A673 (cell line): ENCODE data around the gene ZFP30. TPM values are rescaled to one million over a fixed set of nuclear protein-coding genes. Genes with fewer than 3 reads are reported as not detected.
A peak's percentile ranks its signal among the peaks of the same experiment; 100 is the strongest.

ENCODE experiments used
- BruUV-seq: library from RNA; stranded (reverse); fragments of 400-500 nt; replicated peaks from 2 replicates; lab custom pipeline; 2021; lab: Mats Ljungman, UMichigan
- CTCF ChIA-PET: fragments of 300-600 bp; sonication (Branson Sonifier 250); formaldehyde crosslinking; loops from one replicate; lab custom pipeline; 2022; ENCODE audit warnings: antibody characterized with exemption; lab: Charles Lee
- POLR2A ChIA-PET: fragments of 300-600 bp; sonication (Branson Sonifier 250); formaldehyde crosslinking; loops from one replicate; lab custom pipeline; 2022; ENCODE audit warnings: antibody characterized with exemption; ENCODE audit not compliant: low non-redundant PET; lab: Charles Lee
- DNase-seq: peaks from one replicate; pipeline ENCODE4 v3.0.0-alpha.2; 2015; ENCODE audit warnings: low spot score
- H3K27ac ChIP-seq: fragments of 200-600 bp; sonication (generic); 2 replicates; pipeline ENCODE4 v1.5.1; 2016; ENCODE audit warnings: mixed run types, low read depth, mild to moderate bottlenecking, mixed read lengths, antibody characterized with exemption, low read length; ENCODE audit not compliant: poor library complexity, severe bottlenecking
- H3K27me3 ChIP-seq: fragments of 200-600 bp; sonication (generic); replicated peaks from 2 replicates; pipeline ENCODE4 v1.6.1; 2017; ENCODE audit warnings: mixed run types, low read depth, mild to moderate bottlenecking, mixed read lengths, antibody characterized with exemption, low read length; ENCODE audit not compliant: insufficient read depth, poor library complexity
- H3K36me3 ChIP-seq: fragments of 200-600 bp; sonication (generic); 2 replicates; pipeline ENCODE4 v1.6.1; 2016; ENCODE audit warnings: mixed run types, mild to moderate bottlenecking, mixed read lengths, antibody characterized with exemption, low read length; ENCODE audit not compliant: insufficient read depth, poor library complexity, severe bottlenecking
- H3K4me1 ChIP-seq: fragments of 200-600 bp; sonication (generic); 2 replicates; pipeline ENCODE4 v1.6.1; 2017; ENCODE audit warnings: mixed run types, mild to moderate bottlenecking, mixed read lengths, antibody characterized with exemption, low read length; ENCODE audit not compliant: insufficient read depth, poor library complexity, severe bottlenecking
- H3K4me3 ChIP-seq: fragments of 200-600 bp; sonication (generic); 2 replicates; pipeline ENCODE4 v1.5.1; 2016; ENCODE audit warnings: low read depth, mixed run types, mild to moderate bottlenecking, mixed read lengths, low read length; ENCODE audit not compliant: poor library complexity, severe bottlenecking
- H3K9me3 ChIP-seq: fragments of 200-600 bp; sonication (generic); 2 replicates; pipeline ENCODE4 v1.6.1; 2016; ENCODE audit warnings: mixed run types, low read depth, mild to moderate bottlenecking, mixed read lengths, antibody characterized with exemption, low read length; ENCODE audit not compliant: poor library complexity, severe bottlenecking
- EZH2 ChIP-seq: fragments of 200-600 bp; sonication (generic); IDR thresholded peaks from 2 replicates; pipeline ENCODE4 v1.6.1; 2017; ENCODE audit warnings: borderline replicate concordance, low read depth, mild to moderate bottlenecking, mixed read lengths, antibody characterized with exemption, low read length; ENCODE audit not compliant: poor library complexity, severe bottlenecking
- intact Hi-C: fragments of 100-400 bp; cut with micrococcal nuclease; formaldehyde crosslinking; loops from one replicate; pipeline ENCODE4 v1.10.0; 2022; ENCODE audit not compliant: unreplicated experiment
- total RNA-seq: library from RNA; stranded (reverse); gene quantifications from 2 replicates; pipeline ENCODE4 v1.2.3, GENCODE V29; 2021
- TF ChIP-seq, protein P1 (sequence below): fragments of 300-800, 200-600 bp; sonication (generic); conservative IDR thresholded peaks from 2 replicates; pipeline ENCODE4 v1.5.1; 2017; ENCODE audit warnings: low read depth, mild to moderate bottlenecking, antibody characterized with exemption, low read length, moderate library complexity, mixed read lengths

The ZFP30 gene
- total RNA-seq, 1 experiment from 2014 or later = 15.2 TPM

DNA sequence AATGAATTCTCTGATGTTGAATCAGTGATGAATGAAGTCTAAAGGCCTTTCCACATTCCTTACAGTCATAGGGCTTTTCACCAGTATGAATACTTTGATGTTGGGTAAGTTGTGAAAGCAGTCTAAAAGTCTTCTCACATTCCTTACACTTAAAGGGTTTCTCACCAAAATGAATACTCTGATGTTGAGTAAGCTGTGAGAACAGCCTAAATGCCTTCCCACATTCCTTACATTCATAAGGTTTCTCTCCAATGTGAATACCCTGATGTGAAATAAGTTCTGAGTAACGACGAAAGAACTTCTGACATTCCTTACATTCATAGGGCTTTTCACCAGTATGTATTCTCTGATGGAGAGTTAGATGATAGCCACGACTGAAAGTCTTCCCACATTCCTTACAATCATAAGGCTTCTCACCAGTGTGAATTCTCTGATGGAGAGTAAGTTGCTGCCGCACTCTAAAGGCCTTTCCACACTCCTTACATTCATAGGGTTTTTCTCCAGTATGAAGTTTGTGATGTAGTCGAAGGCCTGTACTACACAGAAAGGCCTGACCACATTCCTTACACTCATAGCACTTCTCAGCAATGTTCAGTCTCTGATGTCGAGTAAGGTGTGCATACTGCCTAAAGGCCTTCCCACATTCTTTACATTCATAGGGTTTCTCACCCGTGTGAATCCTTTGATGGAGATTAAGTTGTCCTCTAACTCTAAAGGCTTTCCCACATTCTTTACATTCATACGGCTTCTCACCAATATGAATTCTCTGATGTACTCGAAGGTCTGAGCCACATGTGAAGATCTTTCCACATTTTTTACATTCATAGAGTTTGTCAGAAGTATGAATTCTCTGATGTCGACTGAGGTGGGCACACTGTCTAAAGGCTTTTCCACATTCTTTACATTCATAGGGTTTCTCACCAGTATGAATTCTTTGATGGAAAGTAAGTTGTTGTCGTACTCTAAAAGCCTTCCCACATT is 19.9 kb downstream of the ZFP30 start:
- no peak for TF ChIP-seq EZH2
- TF ChIP-seq, protein P1, sequence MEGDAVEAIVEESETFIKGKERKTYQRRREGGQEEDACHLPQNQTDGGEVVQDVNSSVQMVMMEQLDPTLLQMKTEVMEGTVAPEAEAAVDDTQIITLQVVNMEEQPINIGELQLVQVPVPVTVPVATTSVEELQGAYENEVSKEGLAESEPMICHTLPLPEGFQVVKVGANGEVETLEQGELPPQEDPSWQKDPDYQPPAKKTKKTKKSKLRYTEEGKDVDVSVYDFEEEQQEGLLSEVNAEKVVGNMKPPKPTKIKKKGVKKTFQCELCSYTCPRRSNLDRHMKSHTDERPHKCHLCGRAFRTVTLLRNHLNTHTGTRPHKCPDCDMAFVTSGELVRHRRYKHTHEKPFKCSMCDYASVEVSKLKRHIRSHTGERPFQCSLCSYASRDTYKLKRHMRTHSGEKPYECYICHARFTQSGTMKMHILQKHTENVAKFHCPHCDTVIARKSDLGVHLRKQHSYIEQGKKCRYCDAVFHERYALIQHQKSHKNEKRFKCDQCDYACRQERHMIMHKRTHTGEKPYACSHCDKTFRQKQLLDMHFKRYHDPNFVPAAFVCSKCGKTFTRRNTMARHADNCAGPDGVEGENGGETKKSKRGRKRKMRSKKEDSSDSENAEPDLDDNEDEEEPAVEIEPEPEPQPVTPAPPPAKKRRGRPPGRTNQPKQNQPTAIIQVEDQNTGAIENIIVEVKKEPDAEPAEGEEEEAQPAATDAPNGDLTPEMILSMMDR = no peak
- Histone ChIP-seq H3K4me3 (no peak overlapping the region), H3K27me3 (no peaks in the 10 kb centered on the region), H3K4me1 (no peaks in the 10 kb centered on the region), H3K27ac (no peak overlapping the region), H3K36me3 (peaks cover 14% of the 10 kb centered on the region), H3K9me3 (peaks cover 75% of the 10 kb centered on the region)
- no peak for DNase-seq
- intact Hi-C loops = no loop called here
- CTCF ChIA-PET = no interaction called here
- POLR2A ChIA-PET = no interaction called here
- no TSS peak for BruUV-seq

- H3K4me1 ChIP-seq = no peaks in the 10 kb centered on the region
- BruUV-seq = no TSS peak
- peak overlapping the region; percentile 64 for H3K4me3 ChIP-seq
- no peaks in the 10 kb centered on the region for H3K36me3 ChIP-seq
- TF ChIP-seq, protein P1 = no peak
- TF ChIP-seq EZH2 = no peak
- H3K27ac ChIP-seq = no peak overlapping the region
- no peak for DNase-seq
- ChIA-PET POLR2A (no interaction called here), CTCF (interaction anchor here (0.5 kb wide), 1 partner anchor 257 kb away, joined by 7 read pairs; no protein-coding TSS in a partner anchor)
- intact Hi-C loops = no loop called here
- peaks cover 11% of the 10 kb centered on the region for H3K9me3 ChIP-seq
- H3K27me3 ChIP-seq = no peaks in the 10 kb centered on the region
These were observed 60.3 kb downstream of the ZFP30 start for GRCh38 chr19:37594982-37595382.

DNA sequence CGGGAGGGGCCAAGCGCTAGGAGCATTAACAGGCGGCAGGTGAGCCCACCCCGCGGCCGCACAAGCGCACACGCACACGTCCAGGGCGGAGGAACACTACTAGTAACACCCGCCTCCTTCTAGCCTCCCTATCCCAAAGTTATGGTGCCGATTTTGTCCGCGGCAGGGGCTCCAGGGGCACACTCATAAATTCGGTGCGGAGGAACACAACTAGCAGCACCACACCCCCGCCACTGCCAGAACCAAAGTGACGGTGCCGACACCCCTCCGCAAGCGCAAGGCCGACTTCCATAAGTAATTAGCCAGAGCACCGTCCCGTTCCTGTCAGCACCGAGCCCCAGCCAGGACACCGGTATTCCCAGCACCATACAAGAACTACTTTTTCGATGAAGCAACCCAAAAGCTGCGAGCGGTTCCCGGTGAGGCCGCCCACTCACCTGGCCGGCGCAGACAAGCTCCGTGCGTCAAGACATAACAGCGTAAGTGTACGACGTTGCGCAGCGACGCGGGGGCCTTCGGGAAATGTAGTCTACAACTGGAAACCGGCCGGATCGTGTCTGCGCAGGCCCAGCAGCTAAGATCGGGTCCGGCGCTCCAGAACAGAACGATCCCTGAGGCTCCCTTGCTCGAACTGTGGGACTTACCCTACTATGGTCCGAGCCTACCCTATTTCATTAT is 60.8 kb downstream of the ZFP30 start, which contains the start of the genes ZNF540 and ZNF571:
TSS of gene ZNF540 (plus strand) at position 573 of the 678 bp plus-strand sequence. CDS start 3,572 bp downstream, outside the sequence.
TSS of gene ZNF571 (minus strand) at position 489 of the 678 bp plus-strand sequence. CDS start 8,116 bp downstream, outside the sequence.
- H3K27ac ChIP-seq = peak within 1 kb of the TSS; percentile 1
- DNase-seq = peak; percentile 91
- peaks cover 13% of the 10 kb centered on the region for H3K9me3 ChIP-seq
- H3K36me3 ChIP-seq = no peaks in the 10 kb centered on the region
- ChIA-PET POLR2A (no interaction called here), CTCF (interaction anchor here (0.5 kb wide), 1 partner anchor 257 kb away, joined by 7 read pairs; no protein-coding TSS in a partner anchor)
- no peaks in the 10 kb centered on the region for H3K27me3 ChIP-seq
- TF ChIP-seq EZH2 = no peak
- TF ChIP-seq, protein P1 = no peak
- no peaks in the 10 kb centered on the region for H3K4me1 ChIP-seq
- no TSS peak for BruUV-seq
- intact Hi-C loops = no loop called here
- H3K4me3 ChIP-seq = peak within 1 kb of the TSS; percentile 64
